ELR (cell line): ENCODE results near the gene NAALADL2.

Experiments
- DNase-seq: peaks from one replicate; pipeline ENCODE4 v3.0.0-alpha.2; 2015; ENCODE audit warnings: low read depth

NAALADL2 gene

GRCh38 chr3:174884776-174885568 lies 25.8 kb downstream of the NAALADL2 start:
- DNase-seq = peak; percentile 1

DNA sequence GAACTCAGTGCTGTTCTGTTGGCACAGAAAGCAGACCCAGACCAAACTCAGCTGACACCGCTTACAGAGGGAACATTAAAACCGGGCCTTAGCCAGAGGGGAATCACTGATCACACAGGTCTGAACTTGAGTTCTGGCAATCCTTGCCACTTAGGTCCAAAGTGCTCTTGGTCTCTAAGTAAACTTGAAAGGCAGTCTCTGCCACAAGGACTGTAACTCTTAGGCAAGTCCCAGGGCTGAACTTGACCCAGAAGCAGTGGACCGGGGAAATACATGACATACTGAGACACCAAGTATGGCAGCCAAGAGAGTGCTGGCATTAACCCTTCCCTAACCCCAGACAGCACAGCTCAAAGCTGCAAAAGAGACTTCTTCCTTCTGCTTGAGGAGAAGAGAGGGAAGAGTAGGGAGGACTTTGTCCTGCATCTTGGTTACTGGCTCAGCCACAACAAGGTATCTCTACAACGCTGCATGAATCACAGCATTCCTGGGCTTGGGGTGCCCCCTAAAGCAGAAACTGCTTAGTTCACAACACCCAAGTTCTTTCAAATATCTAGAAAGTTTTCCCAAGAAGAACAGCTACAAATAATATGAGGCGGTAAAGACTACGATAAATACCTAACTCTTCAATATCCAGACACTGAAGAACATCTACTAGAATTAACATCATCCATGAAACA lies 32.5 kb downstream of the NAALADL2 start:
- DNase-seq = peak; percentile 29

DNA sequence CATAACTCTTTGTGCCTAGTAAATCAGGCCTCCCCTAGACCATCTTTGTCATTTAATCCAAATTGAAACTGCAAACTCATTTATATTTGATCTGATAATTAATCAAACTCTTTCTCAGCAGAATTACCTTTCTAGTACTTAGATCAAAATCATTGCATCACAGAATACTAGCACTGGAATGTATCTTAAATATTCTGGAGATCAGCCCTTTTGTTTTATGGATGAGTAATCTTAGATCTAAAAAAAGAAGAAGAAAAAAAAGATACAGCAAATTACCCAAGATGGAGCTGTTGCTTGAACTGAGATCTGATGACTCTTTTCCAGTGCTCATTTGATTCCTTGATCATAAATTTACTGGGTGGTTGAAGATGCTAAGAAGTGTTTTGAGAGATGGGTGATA lies 47.9 kb downstream of the NAALADL2 start:
- DNase-seq = no peak

GRCh38 chr3:174907628-174908407 lies 48.7 kb downstream of the NAALADL2 start:
- DNase-seq = no peak

DNA sequence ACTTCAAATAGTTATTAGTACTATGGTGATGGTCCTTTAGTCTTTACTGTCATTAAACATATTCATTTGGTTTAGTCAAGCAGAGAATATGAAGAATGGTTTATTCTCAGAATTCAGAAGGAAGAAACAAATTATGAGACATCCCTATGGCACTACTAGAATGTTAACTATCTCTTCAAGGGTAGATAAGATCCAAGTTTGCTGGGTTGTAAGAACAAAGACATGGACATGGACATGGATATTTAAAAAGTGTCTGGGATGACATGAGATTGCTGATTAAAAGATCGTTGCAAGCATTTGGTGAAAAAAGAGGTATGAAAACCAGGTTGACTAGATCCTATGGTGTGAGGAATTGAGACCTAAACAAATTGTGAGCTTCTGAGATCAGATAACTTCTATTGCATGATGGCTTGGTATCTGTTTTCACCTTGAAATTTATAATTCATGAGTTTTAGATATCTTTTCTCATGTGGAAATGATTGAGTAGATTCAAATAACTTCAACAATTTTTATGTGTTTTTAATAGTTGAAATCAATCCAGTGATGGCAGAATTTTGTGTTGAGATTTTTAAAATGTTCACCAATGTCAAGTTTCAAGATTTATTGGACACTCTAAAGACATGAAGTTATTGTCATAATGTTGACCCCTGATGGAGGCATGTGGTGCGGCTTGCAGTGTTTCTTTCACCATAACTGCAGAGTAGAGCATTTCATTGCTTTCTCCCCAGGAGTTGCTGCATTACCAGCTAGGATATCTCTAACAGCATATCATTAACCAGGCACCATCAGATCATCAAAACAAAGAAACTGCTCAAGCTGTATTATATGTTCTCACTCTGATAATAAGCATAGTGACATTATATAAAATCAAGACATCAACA lies 72.6 kb downstream of the NAALADL2 start:
- peak; percentile 46 for DNase-seq

DNA sequence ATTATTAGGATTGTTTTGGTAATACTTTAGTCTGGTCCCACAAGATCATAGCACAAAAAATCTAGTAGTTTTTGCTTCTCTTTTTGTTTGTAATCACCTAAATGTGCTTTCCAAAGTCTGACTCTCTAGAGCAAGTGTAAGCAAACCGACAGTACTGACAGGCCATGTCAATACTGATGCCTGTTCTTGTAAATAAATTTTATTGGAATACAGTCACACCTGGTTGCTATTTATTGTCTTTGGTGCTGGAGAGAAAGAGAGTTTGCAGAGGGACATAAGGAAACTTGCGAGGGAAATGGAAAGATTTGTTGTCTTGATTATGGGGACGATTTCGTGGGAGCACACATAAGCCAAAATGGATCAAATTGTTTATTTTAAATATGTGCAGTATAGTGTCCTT lies 77.5 kb downstream of the NAALADL2 start:
- no peak for DNase-seq

- DNase-seq = peak; percentile 77
Observed at GRCh38 chr3:174937478-174937877, 78.3 kb downstream of the NAALADL2 start.

GRCh38 chr3:174938102-174938501 lies 79.0 kb downstream of the NAALADL2 start:
- DNase-seq = no peak

DNA sequence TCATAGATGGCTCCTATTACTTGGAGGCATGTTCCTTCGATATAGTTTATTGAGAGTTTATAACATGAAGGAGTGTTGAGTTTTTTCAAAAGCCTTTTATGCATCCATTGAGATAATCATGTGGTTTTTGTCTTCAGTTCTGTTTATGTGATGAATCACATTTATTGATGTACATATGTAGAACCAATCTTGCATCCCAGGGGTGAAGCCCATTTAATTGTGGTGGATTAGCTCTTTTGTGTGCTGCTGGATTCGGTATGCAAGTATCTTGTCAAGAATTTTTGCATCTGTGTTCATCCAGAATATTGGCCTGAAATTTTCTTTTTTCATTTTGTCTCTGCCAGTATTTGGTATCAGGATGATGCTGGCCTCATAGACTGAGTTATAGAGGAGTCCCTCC lies 81.0 kb downstream of the NAALADL2 start:
- DNase-seq = no peak

DNA sequence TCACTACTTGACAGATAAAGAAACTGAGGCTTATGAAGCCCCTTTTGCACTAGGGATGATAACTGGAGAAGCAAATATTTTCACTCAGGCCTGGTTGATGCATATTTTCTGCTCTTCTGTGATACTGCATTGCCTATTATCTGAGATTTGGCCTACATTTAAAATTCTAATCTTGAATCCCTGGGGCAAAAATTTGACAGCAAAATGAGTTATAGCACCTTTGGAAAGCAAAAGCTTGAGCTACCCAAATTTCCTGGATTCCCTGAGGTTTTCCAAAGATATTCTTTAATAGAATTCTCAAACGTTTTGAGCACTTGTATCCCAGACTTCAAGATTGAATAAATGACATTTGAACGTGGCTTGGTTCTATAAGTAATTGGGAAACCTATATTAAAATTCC lies 86.1 kb downstream of the NAALADL2 start:
- DNase-seq = no peak

DNA sequence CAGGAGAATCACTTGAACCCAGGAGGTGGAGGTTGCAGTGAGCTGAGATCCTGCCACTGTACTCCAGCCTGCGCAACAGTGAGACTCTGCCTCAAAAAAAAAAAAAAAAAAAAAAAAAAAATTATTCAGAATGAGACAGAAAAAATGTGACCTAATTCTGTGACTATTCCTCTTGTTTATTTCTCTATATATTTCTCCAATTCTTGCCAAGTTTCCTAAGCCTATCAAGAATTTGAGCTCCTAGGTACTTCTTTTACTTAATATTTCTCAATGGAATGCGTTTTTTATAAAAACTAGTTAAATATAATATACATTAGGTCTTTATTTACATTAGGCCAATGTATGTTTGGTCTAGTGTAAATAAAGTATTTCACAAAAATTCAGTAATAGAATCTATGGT lies 86.8 kb downstream of the NAALADL2 start:
- DNase-seq = peak; percentile 12

DNA sequence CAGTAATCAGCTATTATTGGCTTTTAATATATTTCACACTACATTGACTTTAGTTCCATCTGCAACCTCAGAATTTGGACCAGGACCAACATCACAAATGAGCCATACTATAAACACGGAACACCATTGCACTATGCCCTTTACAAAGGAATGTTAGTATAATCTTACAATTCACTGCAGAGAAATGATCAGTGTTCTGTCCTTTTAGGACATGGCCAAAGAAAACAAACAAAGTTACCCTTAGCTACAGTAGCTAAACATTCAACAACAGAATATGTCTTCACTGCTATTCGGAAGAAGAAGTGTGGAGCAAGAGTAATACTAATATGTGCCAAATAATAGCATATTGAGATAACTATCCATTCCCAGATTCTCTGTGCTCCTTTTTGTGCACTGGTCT lies 90.4 kb downstream of the NAALADL2 start:
- DNase-seq = peak; percentile 77

- DNase-seq = peak; percentile 93
Observed at GRCh38 chr3:174951034-174951433, 91.9 kb downstream of the NAALADL2 start.

GRCh38 chr3:174951498-174952005 lies 92.4 kb downstream of the NAALADL2 start:
- peak; percentile 14 for DNase-seq

DNA sequence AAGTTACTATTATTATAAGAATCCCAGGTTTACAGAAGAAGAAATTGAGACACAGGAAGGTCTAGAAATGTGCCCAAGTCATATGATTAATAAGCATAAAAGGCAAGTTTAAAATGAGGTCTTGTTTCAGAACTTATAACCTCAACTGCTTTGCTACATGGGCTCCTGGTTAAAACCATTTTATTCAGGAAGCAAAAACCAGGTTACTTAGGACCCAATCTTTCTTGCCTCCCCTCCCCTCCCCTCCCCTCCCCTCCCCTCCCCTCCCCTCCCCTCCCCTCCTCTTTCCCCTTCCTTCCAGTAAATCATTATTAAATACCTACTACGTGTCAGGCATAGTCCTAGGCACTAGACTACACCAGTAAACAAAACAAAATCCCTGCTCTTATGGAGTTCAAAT lies 93.9 kb downstream of the NAALADL2 start:
- DNase-seq = no peak

DNA sequence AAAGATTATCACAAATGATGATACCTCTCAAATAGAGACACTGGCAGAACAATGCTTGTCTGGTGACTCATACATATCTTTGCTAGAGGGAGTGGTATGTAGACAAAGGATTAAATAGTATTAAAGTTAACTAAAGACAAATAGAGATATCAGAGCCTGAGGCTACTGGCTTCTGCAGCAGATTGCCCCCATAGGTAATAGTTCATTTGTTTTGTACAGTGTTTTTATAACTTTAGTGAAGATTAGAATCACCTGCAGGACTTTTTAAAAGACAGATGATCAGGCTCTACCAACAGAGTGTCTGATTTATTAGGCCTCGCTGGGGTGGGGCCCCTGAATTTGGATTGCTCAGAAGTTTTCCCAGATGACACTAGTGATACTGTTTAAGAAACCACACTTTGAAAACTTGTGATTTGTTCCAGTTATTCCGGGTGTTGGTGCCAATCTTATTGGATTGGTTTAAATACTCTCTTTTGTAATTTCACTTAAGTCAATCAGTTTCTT lies 96.4 kb downstream of the NAALADL2 start:
- peak; percentile 76 for DNase-seq

DNA sequence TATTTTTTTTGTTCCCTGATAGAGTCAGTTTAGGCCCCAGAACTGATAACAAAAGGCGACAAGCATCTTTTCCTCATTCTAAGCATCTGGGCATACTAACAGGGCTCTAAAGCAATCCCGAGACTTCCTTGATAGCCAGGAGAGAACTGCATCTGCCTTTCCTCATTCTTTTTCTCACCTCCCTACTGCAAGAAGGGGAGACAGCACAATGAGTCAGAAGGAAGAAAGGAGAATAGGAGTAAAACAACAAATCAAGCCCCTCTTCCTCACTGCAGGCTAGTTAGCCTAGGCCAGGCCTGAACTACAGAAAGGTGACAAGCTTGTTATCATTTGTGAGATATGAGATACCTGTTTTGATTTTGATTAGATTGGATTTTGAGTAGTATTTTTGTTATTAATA lies 97.9 kb downstream of the NAALADL2 start:
- peak; percentile 17 for DNase-seq

DNA sequence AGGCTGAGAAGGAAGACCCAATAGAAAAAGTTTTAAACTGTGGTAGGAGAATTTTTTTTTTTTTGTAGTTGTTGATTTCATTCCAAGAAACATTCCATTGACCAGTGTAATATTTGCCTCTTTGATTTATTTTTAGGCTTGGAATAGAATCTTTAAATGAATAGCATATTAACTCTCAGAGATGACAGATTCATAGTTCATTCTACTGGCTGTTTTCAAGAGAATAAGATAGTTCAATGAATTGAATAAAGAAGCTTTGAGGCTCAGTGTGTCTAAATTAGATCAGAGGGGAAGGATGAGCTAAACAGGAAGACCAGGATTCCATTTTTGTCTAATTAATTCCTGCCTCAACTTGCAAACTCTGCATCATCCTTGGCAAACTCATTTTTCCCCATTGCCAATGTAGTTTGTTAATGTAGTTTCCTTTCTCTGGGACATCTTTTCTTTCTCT lies 98.4 kb downstream of the NAALADL2 start:
- DNase-seq = no peak

DNA sequence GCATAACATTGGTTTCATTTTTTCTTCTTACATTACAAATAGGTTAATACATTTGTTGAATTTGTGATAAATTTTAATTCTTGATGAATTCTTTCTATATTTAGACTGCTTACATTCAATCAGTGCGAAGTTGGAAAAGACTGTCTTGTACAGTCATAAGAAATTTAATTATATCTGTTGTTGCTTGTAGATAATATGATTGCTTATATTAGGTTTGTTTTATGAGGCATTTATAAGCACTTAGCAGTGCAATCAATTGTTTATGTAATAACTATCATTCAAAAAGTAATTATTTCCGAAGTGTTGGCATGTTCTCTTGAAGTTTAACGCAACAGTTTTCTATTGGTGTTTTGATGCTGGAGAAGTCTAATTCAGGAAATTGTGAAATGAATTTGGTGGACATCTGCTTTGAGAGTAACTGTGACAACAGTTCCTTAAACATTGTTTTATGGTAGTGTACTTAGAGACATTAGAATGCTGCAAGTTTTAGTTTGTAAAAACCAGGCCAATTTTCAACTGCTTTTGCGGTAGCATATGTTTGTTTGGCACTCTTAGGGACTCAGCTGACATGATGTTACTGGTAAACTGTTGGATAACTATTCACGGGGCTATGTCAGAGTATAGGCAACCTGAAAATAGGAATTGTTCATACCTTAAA lies 99.7 kb downstream of the NAALADL2 start:
- no peak for DNase-seq

- no peak for DNase-seq
Observed at GRCh38 chr3:174959556-174960065, 100.5 kb downstream of the NAALADL2 start.

DNA sequence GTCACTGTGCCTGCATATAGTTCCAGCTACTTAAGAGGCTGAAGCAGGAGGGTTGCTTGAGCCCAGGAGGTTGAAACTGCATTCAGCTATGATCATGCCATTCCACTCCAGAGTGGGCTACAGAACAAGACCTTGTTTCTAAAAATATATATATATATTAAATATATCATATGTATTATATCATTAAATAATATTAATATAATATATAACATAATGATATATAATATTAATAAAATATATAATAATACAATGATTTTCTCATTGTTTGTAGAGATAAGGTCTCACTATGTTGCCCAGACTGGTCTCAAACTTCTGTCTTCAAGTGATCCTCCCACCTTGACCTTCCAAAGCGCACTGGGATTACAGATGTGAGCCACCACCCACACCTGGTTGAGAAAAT lies 101.8 kb downstream of the NAALADL2 start:
- no peak for DNase-seq
